ENCODE results near the gene PAN2. TPM values are rescaled to one million over a fixed set of nuclear protein-coding genes. Genes with fewer than 3 reads are reported as not detected.

PAN2 gene
- total RNA-seq, 1 experiment from 2014 or later = 35.4 TPM

DNA sequence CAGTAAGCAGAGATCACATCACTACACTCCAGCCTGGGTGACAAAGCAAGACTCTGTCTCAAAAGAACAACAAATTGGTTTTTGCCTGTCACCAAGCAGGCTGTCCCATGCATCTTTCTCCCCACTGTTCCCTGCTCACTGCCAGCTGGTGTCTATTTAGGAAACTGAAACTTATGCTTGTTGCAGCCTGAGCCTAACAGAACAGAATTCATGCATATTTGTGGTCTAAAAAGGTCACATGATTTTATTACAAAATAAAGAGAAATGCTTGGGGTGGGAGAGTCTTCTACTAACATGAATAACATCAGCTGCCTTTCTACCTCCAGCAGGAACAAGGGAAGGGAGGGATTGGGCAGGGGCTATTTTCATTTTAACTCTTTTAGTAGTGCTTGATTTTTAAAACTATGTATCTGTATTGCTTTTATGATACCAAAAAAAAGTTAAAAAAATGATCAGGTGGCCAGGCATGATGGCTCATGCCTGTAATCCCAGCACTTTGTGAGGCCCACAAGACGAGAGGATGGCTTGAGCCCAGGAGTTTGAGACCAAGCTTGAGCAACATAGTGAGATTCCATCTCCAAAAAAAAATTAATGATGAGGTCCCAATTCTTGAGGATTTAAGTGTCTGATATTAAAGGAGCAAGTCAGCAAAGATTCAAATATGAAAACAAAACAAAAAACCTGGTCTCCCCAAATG is 25.2 kb upstream of the PAN2 start:
- Histone ChIP-seq H4K20me1 (ENCODE audit: control insufficient read depth, insufficient read depth, insufficient read length) (no peaks in the 10 kb centered on the region), H3K4me1 (ENCODE audit: insufficient read depth, low read length) (no peaks in the 10 kb centered on the region), H3K23me2 (ENCODE audit: insufficient read length, low read depth, low read length, poor library complexity, severe bottlenecking) (no peaks in the 10 kb centered on the region), H4K91ac (ENCODE audit: insufficient read length, low read depth, low read length) (no peak overlapping the region), H2AK5ac (ENCODE audit: insufficient read length, low read length) (no peak overlapping the region), H3K56ac (ENCODE audit: insufficient read length, low read depth, low read length) (no peak overlapping the region), H3T11ph (ENCODE audit: low read length) (no peak overlapping the region), H3K27ac (ENCODE audit: insufficient read length, low read depth, low read length) (no peak overlapping the region), H2BK5ac (ENCODE audit: insufficient read length, low read length) (no peak overlapping the region), H3K23ac (ENCODE audit: insufficient read length, low read depth, low read length) (no peak overlapping the region), H4K5ac (ENCODE audit: insufficient read length, low read depth, low read length) (no peak overlapping the region), H3K18ac (ENCODE audit: insufficient read length, low read depth, low read length) (no peak overlapping the region), H3K4ac (ENCODE audit: low read depth, low read length) (no peak overlapping the region), H2BK12ac (ENCODE audit: insufficient read length, low read depth, low read length) (no peak overlapping the region), H4K8ac (replicated peaks; ENCODE audit: insufficient read length, low read depth, low read length) (no peak overlapping the region), H2AFZ (ENCODE audit: low read length) (no peak overlapping the region), H3K79me1 (ENCODE audit: insufficient read depth, low read depth, low read length, poor library complexity, severe bottlenecking) (no peaks in the 10 kb centered on the region), H3K4me2 (ENCODE audit: insufficient read depth, insufficient read length, low read length) (peak overlapping the region; percentile 57), H3K79me2 (ENCODE audit: insufficient read depth, low read length) (no peaks in the 10 kb centered on the region), H2BK120ac (ENCODE audit: low read depth, low read length, poor library complexity, severe bottlenecking) (no peak overlapping the region), H3K14ac (ENCODE audit: insufficient read depth, low read length) (no peak overlapping the region), H2BK15ac (ENCODE audit: low read depth, low read length) (no peak overlapping the region), H3K9me3 (ENCODE audit: control insufficient read depth, low read depth, low read length) (no peaks in the 10 kb centered on the region), H3K9ac (ENCODE audit: extremely low read depth, insufficient read length, low read length) (peak overlapping the region; percentile 53), H2BK20ac (ENCODE audit: low read depth, low read length, poor library complexity, severe bottlenecking) (no peak overlapping the region), H3K27me3 (ENCODE audit: insufficient read depth, low read length) (no peaks in the 10 kb centered on the region)
- no peak for DNase-seq
- Mint-ChIP-seq H3K27ac (peak overlapping the region in 2 of 3 experiments; percentile 73 to 95; a peak in 2 of 7 replicates), H3K9me3 (no peaks in the 10 kb centered on the region), H3K4me3 (peak overlapping the region; percentile 92), H3K27me3 (ENCODE audit: low read depth) (peaks cover 9% of the 10 kb centered on the region; the same call in 1 of the 2 replicates), H3K4me1 (peaks cover 10 to 12% of the 10 kb centered on the region in 2 experiments), H3K36me3 (ENCODE audit: insufficient read depth in 1 of 3, low read depth in 3 of 3) (peaks cover 6 to 23% (median 21%) of the 10 kb centered on the region in 3 experiments; a peak in 6 of 7 replicates)
- WGBS (ENCODE audit: extremely low coverage, insufficient read length, low lambda C conversion rate) = no CpG with 5 or more reads among the region's 1 CpG
- TF ChIP-seq, protein P1, sequence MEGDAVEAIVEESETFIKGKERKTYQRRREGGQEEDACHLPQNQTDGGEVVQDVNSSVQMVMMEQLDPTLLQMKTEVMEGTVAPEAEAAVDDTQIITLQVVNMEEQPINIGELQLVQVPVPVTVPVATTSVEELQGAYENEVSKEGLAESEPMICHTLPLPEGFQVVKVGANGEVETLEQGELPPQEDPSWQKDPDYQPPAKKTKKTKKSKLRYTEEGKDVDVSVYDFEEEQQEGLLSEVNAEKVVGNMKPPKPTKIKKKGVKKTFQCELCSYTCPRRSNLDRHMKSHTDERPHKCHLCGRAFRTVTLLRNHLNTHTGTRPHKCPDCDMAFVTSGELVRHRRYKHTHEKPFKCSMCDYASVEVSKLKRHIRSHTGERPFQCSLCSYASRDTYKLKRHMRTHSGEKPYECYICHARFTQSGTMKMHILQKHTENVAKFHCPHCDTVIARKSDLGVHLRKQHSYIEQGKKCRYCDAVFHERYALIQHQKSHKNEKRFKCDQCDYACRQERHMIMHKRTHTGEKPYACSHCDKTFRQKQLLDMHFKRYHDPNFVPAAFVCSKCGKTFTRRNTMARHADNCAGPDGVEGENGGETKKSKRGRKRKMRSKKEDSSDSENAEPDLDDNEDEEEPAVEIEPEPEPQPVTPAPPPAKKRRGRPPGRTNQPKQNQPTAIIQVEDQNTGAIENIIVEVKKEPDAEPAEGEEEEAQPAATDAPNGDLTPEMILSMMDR (conservative IDR thresholded peaks at IDR 0.05) = no peak

All from H9 (cell line).